Measurements from ENCODE around the gene SPAG6.

Gene SPAG6

GRCh38 chr10:22436893-22437619 is 91.8 kb downstream of the SPAG6 start (continued):
- TF ChIP-seq ZNF23 (tag by site-specific recombination; IDR thresholded peaks at IDR 0.05; ENCODE audit: borderline replicate concordance) (no peak), ZNF341 (tag by site-specific recombination; IDR thresholded peaks at IDR 0.05; ENCODE audit: low read depth) (no peak), IKZF3 (tag by site-specific recombination; IDR thresholded peaks at IDR 0.05) (no peak), PRDM4 (tag by site-specific recombination; IDR thresholded peaks at IDR 0.05) (no peak), FEZF1 (tag by site-specific recombination; IDR thresholded peaks at IDR 0.05) (no peak), ZBTB21 (tag by site-specific recombination; IDR thresholded peaks at IDR 0.05) (no peak), PBX3 (CRISPR knock-in tag; IDR thresholded peaks at IDR 0.05) (peak; percentile 60), ZBTB6 (tag by site-specific recombination; IDR thresholded peaks at IDR 0.05) (no peak), SP2 (tag by site-specific recombination; IDR thresholded peaks at IDR 0.05) (no peak), ZNF10 (tag by site-specific recombination; IDR thresholded peaks at IDR 0.05) (no peak), ZNF335 (tag by site-specific recombination; conservative IDR thresholded peaks at IDR 0.05) (no peak), ZNF513 (tag by site-specific recombination; IDR thresholded peaks at IDR 0.05) (no peak), ZNF529 (tag by site-specific recombination; IDR thresholded peaks at IDR 0.05; ENCODE audit: insufficient replicate concordance) (no peak), ZNF391 (tag by site-specific recombination; IDR thresholded peaks at IDR 0.05; ENCODE audit: borderline replicate concordance, low read depth) (no peak), ZNF239 (tag by site-specific recombination; IDR thresholded peaks at IDR 0.05) (no peak), ZNF449 (tag by site-specific recombination; IDR thresholded peaks at IDR 0.05) (no peak), ZNF157 (tag by site-specific recombination; IDR thresholded peaks at IDR 0.05) (no peak), HOXA7 (CRISPR knock-in tag; IDR thresholded peaks at IDR 0.05; ENCODE audit: borderline replicate concordance) (no peak), WT1 (tag by site-specific recombination; IDR thresholded peaks at IDR 0.05) (no peak), RBAK (tag by site-specific recombination; IDR thresholded peaks at IDR 0.05) (no peak), ZNF112 (tag by site-specific recombination; IDR thresholded peaks at IDR 0.05) (no peak), GLIS1 (tag by site-specific recombination; IDR thresholded peaks at IDR 0.05) (no peak), HOXD13 (CRISPR knock-in tag; IDR thresholded peaks at IDR 0.05; ENCODE audit: borderline replicate concordance) (peak; percentile 85), ZNF473 (tag by site-specific recombination; IDR thresholded peaks at IDR 0.05) (no peak), ZNF175 (tag by site-specific recombination; IDR thresholded peaks at IDR 0.05) (no peak), ZNF223 (tag by site-specific recombination; IDR thresholded peaks at IDR 0.05) (no peak), ZNF292 (tag by site-specific recombination; IDR thresholded peaks at IDR 0.05; ENCODE audit: borderline replicate concordance, low read depth) (no peak), ZNF2 (tag by site-specific recombination; IDR thresholded peaks at IDR 0.05) (no peak), ZNF366 (tag by site-specific recombination; conservative IDR thresholded peaks at IDR 0.05) (no peak), ZNF202 (tag by site-specific recombination; IDR thresholded peaks at IDR 0.05; ENCODE audit: borderline replicate concordance) (peak; percentile 76), EGR2 (tag by site-specific recombination; IDR thresholded peaks at IDR 0.05; ENCODE audit: low read depth) (no peak), PATZ1 (tag by site-specific recombination; IDR thresholded peaks at IDR 0.05) (no peak)

Data from HEK293 (cell line).